GM10847 (cell line): ENCODE measurements around the gene SLC6A11.

Experiments
- POLR2A ChIP-seq: IDR thresholded peaks from 2 replicates; pipeline ENCODE4 v1.6.1; 2011; ENCODE audit not compliant: insufficient read length; ENCODE audit errors: extremely low read depth

The SLC6A11 gene

GRCh38 chr3:10978956-10979355 is 162.9 kb downstream of the SLC6A11 start:
- no peak for TF ChIP-seq POLR2A

DNA sequence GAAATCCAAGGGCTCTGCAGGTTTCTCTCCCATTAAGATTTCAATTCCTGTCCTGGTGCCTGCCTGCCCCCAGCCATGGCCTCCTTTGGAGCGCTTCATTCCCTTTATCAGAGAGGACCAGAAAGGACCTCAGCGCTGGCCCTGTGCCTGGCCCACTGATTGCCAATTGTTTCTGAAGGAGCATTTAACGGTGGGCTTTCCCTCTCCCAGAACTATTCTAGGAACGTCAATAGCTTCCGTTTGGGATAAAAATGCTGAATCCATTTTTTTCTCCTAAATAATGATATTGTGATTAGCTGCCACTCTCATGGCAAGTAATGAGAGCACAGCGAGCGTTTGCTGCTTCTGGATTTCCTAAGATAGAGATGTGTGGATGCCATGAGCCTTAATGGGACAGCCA is 164.3 kb downstream of the SLC6A11 start:
- no peak for TF ChIP-seq POLR2A

- no peak for TF ChIP-seq POLR2A
Observed at GRCh38 chr3:10981031-10981430, 165.0 kb downstream of the SLC6A11 start.

- no peak for TF ChIP-seq POLR2A
Observed at GRCh38 chr3:10981961-10982360, 165.9 kb downstream of the SLC6A11 start.

- TF ChIP-seq POLR2A: no peak
Observed at GRCh38 chr3:10982782-10983181, 166.8 kb downstream of the SLC6A11 start.

DNA sequence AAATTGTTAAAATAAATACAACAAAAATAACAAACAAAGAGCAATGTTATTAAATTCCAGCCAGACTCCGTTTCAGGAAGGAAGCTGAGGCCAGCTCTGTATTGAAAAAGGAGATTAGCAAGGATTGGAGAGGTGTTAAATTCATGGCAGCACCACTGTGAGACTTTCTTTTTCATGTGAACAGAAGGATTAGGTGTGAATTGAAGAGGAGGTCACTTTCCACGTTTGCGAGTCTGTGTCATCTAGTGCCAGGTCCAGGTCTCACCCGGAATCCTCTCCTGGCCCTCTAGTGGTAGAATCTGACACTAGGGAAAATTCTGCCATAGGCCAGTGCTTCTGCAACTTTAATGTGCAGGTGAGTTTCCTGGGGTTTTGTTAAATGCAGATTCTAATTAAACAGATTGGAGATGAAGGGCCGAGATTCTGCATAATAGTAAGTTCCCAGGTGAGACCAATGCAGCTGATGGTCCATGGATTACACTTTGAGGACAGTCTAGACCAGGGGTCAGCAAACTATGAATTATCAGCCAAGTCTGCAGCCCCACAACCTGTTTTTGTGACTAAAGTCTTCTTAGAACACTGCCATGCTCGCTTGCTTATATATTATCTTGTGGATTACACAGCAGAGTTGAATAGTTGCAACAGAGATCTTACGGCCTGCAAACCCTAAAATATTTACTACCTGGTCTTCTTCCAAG is 167.3 kb downstream of the SLC6A11 start:
- TF ChIP-seq POLR2A: no peak

DNA sequence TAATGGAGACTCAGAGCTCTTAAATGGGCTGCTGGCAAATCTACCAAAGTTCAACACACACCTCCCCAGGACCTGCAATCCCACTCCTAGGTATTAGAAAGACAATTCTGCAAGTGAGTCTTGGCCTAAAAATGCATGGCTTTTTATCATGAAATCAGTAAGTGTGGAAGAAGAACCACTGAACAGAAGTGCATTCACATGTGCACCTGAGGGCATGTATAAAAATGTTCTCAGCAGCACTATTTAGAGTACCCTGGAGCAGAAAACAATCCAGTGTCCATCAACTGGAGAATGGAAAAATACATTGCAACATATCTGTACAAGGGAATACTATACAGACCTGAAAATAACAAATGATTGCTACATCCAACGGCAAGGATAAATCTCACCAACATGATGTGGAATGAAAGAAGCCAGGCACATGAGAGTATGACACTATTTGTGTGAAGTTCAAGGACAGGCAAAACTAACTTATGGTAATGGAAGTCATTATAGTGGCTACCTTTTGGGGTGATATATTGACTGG is 168.4 kb downstream of the SLC6A11 start:
- TF ChIP-seq POLR2A: no peak

GRCh38 chr3:10985181-10985580 is 169.2 kb downstream of the SLC6A11 start:
- TF ChIP-seq POLR2A: no peak

DNA sequence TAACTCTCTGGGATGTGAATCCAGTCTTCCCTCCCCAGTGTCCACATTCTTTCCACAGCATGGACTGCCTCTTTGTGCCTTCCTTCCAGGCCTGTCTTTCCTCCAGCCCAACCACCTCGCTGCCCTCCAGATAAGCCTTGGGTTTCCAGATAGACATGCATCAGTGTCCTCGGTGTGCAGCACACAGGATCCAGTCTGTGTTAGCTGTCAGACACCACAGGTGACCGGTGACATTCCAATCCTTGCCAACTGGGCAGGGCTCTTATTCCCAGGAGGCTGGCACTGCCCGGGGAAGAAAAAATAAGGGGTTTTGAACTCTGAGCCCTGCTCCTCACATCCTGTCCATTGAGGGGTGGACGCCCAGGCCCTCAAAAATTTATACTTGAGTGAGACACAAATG is 170.6 kb downstream of the SLC6A11 start:
- TF ChIP-seq POLR2A: no peak

DNA sequence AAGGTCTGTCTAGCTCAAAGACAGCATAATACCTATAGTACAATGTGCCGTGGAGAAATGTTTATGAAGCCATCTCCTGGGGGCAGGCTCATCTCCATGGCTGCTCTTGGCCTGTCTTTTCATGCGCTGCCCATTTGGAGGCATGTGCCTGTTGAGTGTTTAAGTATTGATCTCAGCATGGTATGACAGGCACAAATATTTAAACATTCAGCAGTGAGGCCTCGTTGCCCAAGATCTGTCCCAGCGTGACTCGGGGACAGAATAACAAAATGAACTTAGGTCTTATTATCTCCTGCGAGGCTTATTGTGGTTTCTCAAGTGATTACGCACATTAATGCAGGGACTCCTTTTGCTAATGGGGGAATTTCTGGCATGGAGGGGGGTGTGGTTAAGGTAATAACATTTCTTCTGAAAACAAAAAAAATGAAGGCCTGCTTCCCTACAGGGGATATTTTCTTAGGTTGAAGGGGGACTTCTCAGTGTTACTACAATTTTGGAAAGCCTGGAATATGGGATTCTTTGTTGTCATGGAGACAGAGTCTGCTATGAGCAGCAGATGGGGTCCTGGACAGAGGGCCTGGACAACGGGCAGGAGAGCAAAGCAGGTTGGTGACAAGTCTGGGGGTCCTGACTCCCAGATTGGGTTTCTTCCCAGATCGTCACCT is 172.1 kb downstream of the SLC6A11 start:
- no peak for TF ChIP-seq POLR2A

GRCh38 chr3:10988991-10989484 is 173.0 kb downstream of the SLC6A11 start:
- no peak for TF ChIP-seq POLR2A
